ENCODE measurements around the gene GALNT15. TPM values are rescaled to one million over a fixed set of nuclear protein-coding genes. Genes with fewer than 3 reads are reported as not detected.

Gene GALNT15
- total RNA-seq, 1 experiment from 2014 or later = not detected

Other genes starting within 250 kb of the GALNT15 start
- gene DPH3, start 90.3 kb downstream of the GALNT15 start, total RNA-seq (2014; rRNA removed; shearing (Covaris generic)) = 10.8 and 11.5 TPM in 2 replicates
- 12.1 and 17.1 TPM in 2 replicates for gene OXNAD1, start 90.5 kb downstream of the GALNT15 start, total RNA-seq (2014; rRNA removed; shearing (Covaris generic))

All from H4 (cell line).